Adipocyte (in vitro differentiated cells): ENCODE data around the gene PHB1.
"Not testable (repeated sequence)": the region's sequence is repeated elsewhere in the genome, so short reads cannot be mapped to it uniquely, and the experiment has no call there.

Experiments
- DNase-seq: peaks from one replicate; pipeline ENCODE4 v3.0.0-alpha.2; 2015; ENCODE audit warnings: low read depth
- H3K27me3 ChIP-seq: replicated peaks from 2 replicates; pipeline ENCODE4 v1.7.0; 2013; ENCODE audit warnings: mild to moderate bottlenecking, low read length, moderate library complexity; ENCODE audit not compliant: control insufficient read depth, insufficient read depth
- H3K36me3 ChIP-seq: 2 replicates; pipeline ENCODE4 v1.7.0; 2013; ENCODE audit warnings: low read length, mild to moderate bottlenecking, moderate library complexity; ENCODE audit not compliant: control insufficient read depth, insufficient read depth, severe bottlenecking
- H3K4me1 ChIP-seq: 2 replicates; pipeline ENCODE4 v1.7.0; 2013; ENCODE audit warnings: mild to moderate bottlenecking, low read length, moderate library complexity; ENCODE audit not compliant: control insufficient read depth, insufficient read depth
- H3K4me3 ChIP-seq: 2 replicates; pipeline ENCODE4 v1.7.0; 2013; ENCODE audit warnings: mild to moderate bottlenecking, low read length, moderate library complexity
- H3K9ac ChIP-seq: 2 replicates; pipeline ENCODE4 v1.7.0; 2013; ENCODE audit warnings: mild to moderate bottlenecking, low read length, moderate library complexity
- H3K9me3 ChIP-seq: 2 replicates; pipeline ENCODE4 v1.7.0; 2013; ENCODE audit warnings: mild to moderate bottlenecking, low read length, moderate library complexity; ENCODE audit not compliant: control insufficient read depth

The PHB1 gene

DNA sequence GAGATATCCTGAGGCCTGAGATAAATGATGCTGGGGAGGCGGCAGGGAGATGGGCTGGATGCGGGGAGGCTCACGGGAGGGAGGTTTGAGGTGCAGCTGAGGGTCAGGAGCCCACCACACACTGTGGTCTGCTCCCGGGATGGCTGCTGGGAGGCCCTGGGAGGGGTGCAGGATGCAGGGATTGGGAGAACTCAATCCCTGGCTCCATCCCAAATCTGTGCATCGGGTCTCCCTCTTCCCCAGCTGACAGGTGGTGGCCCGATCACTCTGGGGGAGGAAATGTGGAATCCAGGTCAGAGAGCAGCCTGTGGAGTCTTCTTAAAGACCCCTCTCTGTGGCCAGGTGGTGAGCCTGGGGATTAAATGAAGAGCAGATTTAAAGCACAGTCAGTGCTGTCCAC is 12.0 kb downstream of the PHB1 start:
- Histone ChIP-seq H3K9me3 (no peaks in the 10 kb centered on the region), H3K4me3 (no peak overlapping the region), H3K4me1 (peaks cover 8% of the 10 kb centered on the region), H3K9ac (no peak overlapping the region), H3K27me3 (no peaks in the 10 kb centered on the region), H3K36me3 (peaks cover 50% of the 10 kb centered on the region)
- DNase-seq = no peak

DNA sequence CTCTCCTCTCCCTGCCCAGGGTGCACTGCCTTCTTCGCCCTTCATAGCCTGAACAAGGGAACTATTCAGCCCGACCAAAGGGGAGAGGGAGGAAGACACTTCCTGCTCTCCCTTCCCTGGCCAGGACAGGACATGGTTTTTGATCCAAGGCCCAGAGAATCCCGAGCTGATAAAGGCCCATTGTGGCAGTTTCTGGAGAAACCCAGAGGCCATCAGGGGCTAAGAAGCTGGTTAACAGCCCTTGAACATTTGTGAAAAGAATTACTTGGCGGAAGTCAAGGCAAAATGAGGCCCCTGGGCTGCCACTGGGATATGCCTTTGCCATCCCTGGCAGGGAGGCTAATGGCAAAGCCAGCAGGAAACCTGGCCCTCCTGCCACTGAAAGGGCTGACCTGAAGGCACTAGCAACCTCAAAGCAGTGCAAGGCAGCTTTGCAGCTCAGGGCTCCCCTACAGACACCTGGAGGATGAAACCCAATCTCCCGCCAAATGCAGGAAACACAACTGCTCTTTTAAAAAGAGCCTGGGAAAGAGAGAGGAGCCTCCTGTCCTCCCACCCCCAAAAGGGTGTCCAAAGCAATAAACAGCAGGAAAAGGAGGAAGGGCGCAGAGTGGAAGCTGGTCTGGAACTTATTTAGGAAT is 12.6 kb downstream of the PHB1 start:
- no peak for DNase-seq
- H3K4me3 ChIP-seq = no peak overlapping the region
- peaks cover 14% of the 10 kb centered on the region for H3K4me1 ChIP-seq
- H3K9ac ChIP-seq = no peak overlapping the region
- H3K27me3 ChIP-seq = no peaks in the 10 kb centered on the region
- H3K36me3 ChIP-seq = peaks cover 43% of the 10 kb centered on the region
- H3K9me3 ChIP-seq = no peaks in the 10 kb centered on the region

DNA sequence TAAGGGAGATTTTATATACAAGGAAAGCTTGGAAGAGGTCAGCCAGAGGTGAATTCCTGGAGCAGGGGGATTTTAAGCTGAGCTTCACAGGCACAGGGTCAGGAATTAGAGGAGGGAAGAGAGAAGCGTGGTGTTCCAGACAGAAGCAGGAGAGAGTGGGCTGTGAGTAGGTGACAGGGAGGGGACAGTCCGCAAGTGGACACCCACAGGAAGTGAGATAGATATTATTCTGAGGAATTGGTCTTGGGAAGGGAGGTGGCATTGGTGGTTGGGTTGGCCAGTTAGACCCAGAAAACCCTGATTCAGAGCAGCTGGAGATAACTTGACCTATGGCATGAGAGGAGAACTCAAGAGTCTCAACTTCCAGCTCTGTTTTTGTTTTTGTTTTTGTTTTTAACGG is 14.7 kb downstream of the PHB1 start:
- DNase-seq = no peak
- no peaks in the 10 kb centered on the region for H3K9me3 ChIP-seq
- H3K36me3 ChIP-seq = peaks cover 23% of the 10 kb centered on the region
- H3K4me1 ChIP-seq = peaks cover 14% of the 10 kb centered on the region
- no peaks in the 10 kb centered on the region for H3K27me3 ChIP-seq
- H3K9ac ChIP-seq = no peak overlapping the region
- no peak overlapping the region for H3K4me3 ChIP-seq

DNA sequence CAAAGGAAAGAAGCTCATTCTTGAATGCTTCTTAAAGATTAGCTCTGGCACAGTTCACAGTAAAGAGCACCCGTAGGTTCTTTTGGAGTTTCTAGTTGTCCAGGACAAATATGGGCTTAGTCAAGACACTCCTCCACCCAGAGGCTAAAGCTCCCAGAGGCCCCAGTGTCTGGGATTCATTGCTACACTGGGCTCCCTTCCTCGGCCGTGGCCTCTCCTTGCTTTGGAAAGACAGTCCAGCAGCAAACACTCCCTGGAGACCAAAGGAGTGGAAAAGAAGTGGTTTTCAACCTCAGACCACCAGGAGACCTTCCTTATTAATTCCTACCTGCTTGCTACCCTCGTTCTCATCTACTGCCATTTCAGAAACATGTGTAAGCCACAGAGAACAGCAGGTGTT is 17.1 kb downstream of the PHB1 start:
- H3K9ac ChIP-seq = no peak overlapping the region
- peaks cover 4% of the 10 kb centered on the region for H3K27me3 ChIP-seq
- DNase-seq = peak; percentile 33
- H3K4me1 ChIP-seq = peaks cover 11% of the 10 kb centered on the region
- H3K36me3 ChIP-seq = peaks cover under 1% of the 10 kb centered on the region
- no peaks in the 10 kb centered on the region for H3K9me3 ChIP-seq
- no peak overlapping the region for H3K4me3 ChIP-seq

DNA sequence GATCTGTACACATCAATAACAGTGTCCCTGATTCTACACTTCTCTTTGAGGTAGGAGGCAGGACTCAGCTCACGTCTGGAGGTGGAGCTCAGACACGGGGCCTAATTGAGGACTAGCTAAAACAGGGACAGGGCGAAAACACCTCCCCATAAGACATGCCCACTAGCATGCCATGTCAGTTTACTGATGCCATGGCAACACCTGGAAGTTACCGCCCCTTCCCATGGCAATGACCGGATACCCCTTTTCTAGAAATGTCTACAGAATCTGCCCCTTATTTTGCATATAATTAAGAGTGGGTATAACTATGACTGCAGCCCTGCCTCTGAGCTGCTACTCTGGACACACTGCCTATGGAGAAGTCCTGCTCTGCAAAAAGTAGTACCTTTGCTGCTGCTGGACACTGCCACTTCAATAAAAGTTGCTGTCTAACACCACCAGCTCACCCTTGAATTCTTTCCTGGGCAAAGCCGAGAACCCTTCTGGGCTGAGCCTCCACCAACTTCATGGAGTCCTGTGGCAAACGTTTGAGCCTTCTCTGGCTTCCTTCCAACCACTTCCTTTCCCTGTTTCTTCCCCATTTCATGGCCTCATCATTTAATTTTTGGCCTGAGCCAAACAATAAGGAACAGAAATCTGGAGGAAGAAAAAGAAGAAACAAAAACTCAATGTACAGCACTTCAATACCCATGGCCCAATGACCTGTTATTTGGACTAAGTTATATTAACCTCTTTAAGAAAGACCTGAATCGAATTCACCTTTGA is 21.0 kb downstream of the PHB1 start:
- peak; percentile 3 for DNase-seq
- Histone ChIP-seq H3K36me3 (no peaks in the 10 kb centered on the region), H3K27me3 (peaks cover 4% of the 10 kb centered on the region), H3K4me1 (peaks cover 14% of the 10 kb centered on the region), H3K9me3 (no peaks in the 10 kb centered on the region), H3K4me3 (no peak overlapping the region), H3K9ac (no peak overlapping the region)

DNA sequence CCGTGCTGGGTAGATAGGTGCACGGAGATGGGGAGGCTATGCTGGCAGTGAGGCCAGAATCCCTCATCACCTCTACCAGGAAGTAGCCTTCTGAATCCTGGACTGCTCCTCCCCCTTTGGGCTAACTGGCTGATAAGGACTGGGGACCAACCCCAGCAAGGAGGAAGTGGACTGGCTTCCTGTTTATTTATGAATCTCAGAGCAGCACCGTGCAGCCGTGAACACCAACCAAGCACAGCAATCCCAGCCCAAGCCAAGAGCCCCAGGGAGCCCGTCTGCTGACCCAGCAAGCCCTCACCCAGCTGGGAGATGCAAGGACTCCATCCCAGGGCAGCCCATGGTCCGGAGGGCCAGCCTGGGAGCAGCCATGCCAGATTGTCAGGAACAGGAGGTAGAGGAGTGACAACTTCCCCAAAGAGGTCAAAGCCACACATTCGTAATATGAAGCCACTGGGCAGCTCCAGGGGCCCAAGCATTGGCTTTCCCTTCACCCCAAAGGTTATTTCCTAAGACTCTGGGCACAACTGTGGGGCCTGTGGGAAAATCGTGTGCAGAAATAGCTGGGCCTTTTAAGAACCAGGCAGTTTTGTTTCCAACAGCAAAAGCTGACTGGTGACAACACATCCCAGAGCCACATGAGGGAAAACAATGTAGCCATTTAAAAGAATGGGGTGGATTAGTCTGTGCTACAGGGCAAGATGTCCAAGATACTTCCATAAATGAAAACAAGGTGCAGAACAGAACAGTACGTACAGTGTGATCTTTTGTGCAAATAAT is 23.9 kb downstream of the PHB1 start:
- Histone ChIP-seq H3K36me3 (no peaks in the 10 kb centered on the region), H3K9ac (no peak overlapping the region), H3K4me1 (peaks cover 5% of the 10 kb centered on the region), H3K9me3 (no peaks in the 10 kb centered on the region), H3K4me3 (no peak overlapping the region), H3K27me3 (peaks cover 9% of the 10 kb centered on the region)
- DNase-seq = no peak

DNA sequence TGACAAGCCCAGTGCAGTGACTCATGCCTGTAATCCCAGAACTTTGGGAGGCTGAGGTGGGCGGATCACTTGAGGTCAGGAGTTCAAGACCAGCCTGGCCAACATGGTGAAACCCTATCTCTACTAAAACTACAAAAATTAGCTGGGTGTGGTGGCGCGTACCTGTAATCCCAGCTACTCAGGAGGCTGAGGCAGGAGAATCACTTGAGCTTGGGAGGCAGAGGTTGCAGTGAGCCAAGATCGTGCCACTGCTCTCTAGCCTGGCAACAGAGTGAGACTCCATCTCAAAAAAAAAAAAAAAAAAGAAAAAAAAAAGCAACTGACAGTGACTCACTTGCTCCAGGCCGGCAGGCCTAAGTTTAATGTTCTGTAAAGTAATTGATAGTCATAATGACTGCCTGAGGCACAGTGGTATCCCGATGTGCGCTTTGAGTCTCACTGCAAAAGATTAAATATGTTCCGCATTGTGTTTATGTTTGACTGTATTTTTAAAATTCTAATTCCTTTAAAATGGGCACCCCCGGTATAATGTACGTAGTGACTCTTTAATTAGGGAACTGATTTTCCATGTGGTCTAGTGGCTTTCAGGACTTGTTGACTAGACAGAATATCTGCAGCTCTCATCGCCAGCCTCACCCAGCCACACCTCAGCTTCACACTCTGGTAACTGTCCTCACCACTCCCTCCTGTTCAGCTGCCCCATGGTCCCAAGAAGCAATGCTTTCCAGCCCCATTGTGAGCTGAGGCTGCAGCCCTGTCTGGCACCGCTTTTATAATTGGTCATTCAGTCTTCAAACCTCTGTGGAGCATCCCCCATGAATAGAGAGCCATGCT is 25.0 kb downstream of the PHB1 start:
- not testable (repeated sequence) for H3K4me1 ChIP-seq, H3K9me3 ChIP-seq, H3K4me3 ChIP-seq, H3K27me3 ChIP-seq, H3K36me3 ChIP-seq, H3K9ac ChIP-seq
- peak; percentile 30 for DNase-seq

DNA sequence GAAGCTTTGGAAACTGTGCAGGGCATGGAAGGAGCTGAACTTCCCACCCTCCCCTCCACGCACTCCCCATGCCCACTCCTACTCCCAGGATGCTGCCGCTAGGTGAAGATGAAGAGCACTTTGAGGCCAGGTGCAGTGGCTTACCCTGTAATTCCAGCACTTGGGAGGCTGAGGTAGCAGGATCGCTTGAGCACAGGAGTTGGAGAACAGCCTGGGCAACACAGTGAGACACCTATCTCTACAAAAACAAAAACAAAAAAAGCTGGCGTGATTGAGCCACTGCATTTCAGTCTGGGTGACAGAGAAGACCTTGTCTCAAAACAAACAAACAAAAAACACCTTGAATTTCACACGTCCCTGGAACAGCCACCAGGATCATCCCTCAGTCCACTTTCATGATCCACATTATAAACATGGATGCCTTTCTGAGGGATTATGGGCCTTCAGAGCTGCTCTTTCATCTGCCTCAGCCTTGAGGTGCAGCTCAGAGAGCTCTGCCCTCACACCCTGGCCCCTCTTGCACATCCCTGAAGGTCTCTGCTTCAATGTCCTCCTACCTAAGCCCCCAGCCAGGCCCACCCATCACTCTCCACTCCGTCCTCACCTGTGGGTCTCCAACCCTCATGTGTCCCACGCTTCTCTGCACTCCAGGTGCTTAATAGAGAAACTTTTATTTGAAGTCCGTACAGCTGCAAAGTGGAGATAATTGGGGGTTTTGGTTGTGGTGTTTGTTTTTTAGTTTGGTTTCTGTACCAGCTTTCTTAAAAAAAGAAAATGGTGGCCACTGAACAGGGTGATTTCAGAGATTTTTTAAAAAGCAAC is 25.8 kb downstream of the PHB1 start:
- Histone ChIP-seq H3K9ac (no peak overlapping the region), H3K4me3 (no peak overlapping the region), H3K27me3 (peaks cover 9% of the 10 kb centered on the region), H3K4me1 (peaks cover 3% of the 10 kb centered on the region), H3K36me3 (no peaks in the 10 kb centered on the region), H3K9me3 (no peaks in the 10 kb centered on the region)
- no peak for DNase-seq

DNA sequence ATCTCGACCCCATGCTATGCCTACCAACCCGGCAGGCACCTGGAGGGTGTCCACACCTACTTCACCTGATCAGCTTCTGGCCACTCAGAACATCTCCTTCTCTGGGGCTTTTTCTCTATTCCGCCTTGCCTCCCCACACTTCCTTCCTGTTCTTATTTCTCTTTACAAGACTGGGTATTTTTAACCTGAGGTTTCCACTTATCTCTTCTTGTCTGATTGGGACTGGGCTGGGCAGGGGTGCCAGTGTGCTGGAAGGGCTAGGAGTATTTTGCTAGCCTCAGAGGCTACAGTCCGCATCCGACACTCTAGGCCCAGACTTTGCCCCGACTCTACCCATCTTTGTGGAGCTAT is 26.4 kb downstream of the PHB1 start:
- DNase-seq = no peak
- Histone ChIP-seq H3K36me3 (no peaks in the 10 kb centered on the region), H3K27me3 (peaks cover 9% of the 10 kb centered on the region), H3K4me1 (peaks cover 3% of the 10 kb centered on the region), H3K4me3 (no peak overlapping the region), H3K9me3 (no peaks in the 10 kb centered on the region), H3K9ac (no peak overlapping the region)

DNA sequence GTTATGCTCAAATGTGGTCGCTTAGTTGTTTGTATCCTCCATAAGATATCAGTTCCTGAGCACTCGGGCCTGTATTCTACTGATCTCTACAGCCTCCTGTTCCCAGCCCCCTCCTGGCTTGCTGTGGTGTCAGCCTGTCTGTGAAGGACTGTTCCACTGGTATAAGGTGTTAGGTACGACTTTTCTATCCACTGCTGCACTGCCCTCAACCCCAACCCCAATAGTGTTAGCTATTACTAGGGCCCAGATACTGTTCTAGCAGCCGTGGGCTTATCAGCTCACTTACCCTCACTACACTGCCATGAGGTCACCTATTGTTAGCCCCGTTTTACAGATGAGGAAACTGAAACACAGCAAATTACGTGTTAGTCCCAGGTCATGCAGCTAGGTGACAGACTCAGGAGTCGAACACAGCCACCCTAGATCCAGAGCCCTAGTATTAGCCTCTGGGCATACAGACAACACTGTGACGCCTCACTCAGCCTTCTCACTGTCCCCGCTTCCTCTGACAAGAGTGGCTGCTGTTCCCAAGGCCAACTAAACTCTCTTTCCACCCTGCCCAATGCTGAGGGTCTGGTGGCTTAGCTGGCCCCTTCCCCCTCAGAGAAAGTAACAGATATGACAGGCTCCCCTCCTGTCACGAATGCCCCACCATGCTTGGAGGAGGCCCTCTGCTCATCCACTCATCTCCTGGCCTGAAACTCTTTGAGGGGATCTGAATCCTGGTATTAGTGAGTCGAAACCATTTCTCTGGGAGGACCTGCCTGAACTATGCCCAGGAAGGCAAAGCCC is 27.0 kb downstream of the PHB1 start:
- Histone ChIP-seq H3K9me3 (no peaks in the 10 kb centered on the region), H3K27me3 (peaks cover 12% of the 10 kb centered on the region), H3K4me1 (peaks cover 3% of the 10 kb centered on the region), H3K36me3 (no peaks in the 10 kb centered on the region), H3K4me3 (no peak overlapping the region), H3K9ac (no peak overlapping the region)
- no peak for DNase-seq
